GM19328 (cell line): Measurements from ENCODE around the gene ZNF83.
"Not testable (repeated sequence)": the region's sequence is repeated elsewhere in the genome, so short reads cannot be mapped to it uniquely, and the experiment has no call there.

Experiments
- ATAC-seq: cut with Tn5 transposase; IDR thresholded peaks from one replicate; pipeline ENCODE4 v1.9.1; 2021; ENCODE audit warnings: mild to moderate bottlenecking, moderate library complexity; ENCODE audit not compliant: unreplicated experiment

The ZNF83 gene

DNA sequence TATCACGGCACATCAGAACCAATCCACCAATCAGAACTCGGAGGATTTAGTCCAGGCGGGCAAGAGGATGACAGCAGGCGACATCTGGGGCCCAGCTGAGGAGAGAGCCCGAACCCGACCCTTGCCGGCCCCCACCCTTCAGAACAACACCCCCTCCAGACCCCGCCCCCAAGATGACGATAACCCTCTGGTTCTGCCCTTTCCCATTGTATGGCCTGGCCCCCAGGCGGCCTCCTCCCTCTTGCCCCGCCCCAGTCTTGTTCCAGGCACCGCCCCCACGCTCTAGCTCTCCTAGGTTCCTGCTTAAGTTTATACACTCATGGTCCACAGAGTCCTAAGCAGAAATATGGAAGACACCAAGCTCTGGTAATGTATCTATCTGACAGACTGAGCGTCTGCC, 2.8 kb upstream of the ZNF83 start:
- ATAC-seq: no peak

DNA sequence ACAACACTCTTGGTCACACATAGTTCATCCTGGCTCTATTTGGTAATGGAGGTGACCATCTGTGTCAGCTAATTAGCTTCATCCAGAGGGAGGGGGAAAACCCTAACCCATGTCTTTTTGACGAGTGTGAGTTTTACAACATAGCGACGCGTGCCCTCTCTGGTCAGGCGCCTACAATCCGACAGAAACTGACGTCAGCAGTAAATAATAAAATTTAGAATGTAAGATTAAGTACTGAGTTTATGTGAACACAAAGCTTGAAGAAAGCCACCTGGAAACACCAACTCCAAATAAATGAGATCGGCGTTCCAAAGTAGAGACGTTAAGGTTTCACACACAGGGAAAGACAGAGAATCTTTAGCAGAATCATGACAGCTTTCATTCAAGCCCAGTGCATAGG, 1.8 kb upstream of the ZNF83 start:
- ATAC-seq: no peak

DNA sequence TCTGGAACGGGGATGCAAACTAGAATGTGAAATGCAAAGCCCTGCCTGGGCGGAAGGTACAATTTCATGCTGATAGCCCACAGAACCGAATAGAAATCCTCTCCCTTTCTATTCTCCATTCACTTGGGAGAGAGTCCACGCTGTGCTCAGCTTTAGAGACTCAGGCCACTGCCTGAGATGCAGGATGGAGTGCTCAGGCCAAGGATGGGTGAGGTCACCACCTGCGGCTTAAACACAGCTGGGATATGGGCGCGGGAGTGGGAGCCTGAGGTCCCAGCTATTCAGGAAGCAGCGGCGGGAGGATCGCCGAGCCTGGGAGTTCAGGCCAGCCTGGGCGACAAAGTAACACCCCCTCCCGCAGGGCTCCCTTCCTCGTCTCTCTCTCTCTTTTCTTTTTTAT, 446 bp upstream of the ZNF83 start:
- ATAC-seq: no peak

DNA sequence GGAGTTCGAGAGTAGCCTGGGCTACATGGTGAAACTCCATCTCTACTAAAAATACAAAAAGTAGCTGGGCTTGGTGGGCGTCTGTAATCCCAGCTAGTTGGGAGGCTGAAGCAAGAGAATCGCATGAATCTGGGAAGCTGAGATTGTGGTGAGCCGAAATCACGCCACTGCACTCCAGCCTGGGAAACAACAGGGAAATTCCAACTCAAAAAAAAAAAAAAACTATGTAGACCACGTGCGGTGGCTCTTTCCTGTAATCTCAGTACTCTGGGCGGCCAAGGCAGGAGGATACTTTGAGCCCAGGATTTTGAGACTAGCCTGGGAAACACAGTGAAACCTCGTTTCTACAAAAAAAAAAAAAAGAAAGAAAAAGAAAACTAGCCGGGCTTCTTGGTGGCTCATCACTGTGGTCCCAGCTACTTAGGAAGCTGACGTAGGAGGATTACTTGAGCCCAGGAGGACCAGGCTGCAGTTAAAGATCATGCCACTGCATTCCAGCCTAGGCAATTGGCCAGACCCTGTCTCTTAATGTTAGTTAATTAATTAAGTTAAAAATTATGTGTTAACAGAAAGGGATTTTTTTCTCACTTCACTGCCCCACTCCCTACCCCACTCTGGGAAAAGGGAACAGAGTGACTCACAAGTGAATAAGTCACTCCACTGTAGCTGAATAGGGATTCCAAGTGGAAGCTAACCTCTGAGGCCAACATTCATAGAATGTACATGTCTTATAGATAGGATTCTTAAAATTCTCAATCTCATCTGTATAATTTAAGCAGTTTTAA, 2.2 kb downstream of the ZNF83 start:
- no peak for ATAC-seq

DNA sequence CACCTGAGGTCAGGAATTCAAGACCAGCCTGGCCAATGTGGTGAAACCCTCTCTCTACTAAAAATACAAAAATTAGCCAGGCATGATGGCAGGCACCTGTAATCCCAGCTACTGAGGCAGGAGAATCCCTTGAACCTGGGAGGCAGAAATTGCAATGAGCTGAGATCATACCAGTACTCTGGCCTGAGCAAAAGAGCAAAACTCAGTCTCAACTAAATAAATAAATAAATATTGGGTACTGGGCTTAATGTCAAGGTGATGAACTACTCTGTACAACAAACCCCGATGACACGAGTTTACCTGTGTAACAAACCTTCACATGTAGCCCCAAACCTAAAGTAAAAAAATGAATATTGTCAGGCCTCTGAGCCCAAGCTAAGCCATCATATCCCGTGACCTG, 10.7 kb downstream of the ZNF83 start:
- not testable (repeated sequence) for ATAC-seq

DNA sequence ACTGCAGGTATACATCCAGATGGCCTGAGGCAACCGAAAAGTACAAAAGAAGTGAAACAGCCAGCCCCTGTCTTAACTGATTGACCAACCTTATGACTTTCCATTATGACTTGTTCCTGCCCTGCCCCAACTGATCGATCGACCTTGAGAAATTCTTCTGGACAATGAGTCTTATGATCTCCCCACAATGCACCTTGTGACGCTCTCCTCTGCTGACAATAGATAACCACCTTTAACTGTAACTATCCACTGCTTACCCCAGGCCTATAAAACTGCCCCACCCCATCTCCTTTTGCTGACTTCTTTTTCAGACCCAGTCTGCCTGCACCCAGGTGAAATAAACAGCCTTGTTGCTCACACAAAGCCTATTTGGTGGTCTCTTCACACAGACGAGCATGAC, 11.2 kb downstream of the ZNF83 start:
- ATAC-seq: no peak

DNA sequence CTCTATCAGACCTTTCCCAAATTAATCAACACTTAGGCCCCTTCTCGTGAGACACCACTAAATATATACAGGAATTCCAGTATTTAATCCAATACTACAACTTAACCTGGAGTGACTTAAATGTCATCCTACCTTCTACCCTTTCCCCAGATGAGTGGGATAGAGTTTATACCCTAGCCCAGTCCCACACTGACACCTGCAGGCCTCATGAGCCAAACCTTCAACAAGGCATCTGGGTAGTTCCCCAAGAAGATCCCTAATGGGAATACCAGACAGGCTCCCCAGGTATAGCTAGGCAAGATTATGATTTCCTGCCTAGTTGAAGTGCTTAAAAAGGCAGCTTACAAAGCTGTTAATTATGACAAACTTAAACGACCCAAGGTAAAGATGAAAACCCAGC, 15.9 kb downstream of the ZNF83 start:
- no peak for ATAC-seq

DNA sequence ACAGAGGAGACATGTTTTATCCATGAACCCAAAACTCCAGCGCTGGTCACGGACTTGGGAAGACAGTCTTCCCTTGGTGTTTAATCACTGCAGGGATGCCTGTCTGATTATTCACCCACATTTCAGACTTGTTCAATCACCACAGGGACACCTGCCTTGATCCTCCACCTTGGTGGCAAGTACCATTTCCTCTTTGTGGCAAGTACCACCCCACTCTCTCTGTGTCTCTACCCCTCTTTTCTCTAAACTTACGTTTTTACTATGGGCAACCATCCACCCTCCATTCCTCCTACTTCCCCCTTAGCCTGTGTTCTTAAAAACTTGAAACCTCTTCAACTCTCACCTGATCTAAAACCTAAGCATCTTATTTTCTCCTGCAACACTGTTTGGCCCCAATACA, 16.8 kb downstream of the ZNF83 start:
- no peak for ATAC-seq

DNA sequence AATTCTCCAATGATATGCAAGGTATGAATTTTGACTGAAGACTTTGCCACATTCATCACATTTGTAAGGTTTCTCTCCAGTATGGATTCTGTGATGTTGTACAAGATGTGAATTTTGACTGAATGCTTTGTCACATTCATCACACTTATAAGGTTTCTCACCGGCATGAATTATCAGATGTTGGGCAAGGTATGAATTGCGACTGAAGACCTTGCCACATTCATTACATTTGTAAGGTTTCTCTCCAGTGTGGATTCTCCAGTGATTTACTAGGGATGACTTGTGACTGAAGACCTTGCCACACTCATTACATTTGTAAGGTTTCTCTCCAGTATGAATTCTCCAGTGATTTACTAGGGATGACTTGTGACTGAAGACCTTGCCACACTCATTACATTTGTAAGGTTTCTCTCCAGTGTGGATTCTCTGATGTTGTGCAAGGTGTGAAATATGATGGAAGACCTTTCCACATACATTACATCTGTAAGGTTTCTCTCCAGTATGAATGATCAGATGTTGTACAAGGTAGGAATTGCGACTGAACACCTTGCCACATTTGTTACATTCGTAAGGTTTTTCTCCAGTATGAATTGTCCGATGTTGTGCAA, 24.8 kb downstream of the ZNF83 start:
- ATAC-seq: no peak

DNA sequence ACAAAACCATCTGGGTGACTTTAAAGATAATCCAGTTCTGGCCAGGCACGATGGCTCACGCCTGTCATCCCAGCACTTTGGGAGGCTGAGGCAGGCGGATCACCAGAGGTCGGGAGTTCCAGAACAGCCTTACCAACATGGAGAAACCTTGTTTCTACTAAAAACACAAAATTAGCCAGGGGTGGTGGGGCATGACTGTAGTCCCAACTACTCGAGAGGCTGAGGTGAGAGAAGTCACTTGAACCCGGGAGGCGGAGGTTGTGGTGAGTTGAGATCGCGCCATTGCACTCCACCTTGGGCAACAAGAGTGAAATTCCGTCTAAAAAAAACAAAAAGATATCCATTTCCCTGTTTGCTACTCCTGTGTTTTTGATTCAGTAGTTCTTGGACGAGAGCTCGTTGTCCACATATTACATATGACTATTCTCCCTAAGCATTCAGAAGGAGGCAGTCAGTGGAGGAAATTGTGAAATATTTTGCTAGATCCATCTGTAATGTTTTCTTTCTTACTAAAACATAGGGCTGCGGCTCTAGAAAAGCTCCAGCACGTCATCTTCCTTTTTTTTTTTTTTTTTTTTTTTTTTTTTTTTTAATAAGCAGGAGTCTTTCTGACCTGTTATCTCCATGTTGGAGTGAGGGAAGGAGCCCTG, 34.5 kb downstream of the ZNF83 start:
- ATAC-seq: no peak

DNA sequence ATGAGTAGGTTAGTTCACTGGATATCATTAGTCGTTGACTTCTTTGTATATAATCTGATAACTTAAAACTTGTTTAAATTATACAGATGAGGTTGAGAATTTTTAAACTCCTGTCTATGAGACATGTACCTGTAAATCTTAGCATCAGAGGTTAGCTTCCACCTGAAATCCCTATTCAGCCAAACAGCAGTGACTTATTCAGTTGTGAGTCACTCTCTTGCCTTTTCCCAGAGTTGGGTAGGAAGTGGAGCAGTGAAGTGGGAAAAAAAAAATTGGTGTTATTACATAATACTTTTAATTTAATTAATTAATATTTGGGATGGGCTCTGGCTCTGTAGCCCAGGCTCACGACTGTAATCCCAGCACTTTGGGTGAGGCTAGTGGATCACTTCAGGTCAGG, 35.2 kb downstream of the ZNF83 start:
- no peak for ATAC-seq

DNA sequence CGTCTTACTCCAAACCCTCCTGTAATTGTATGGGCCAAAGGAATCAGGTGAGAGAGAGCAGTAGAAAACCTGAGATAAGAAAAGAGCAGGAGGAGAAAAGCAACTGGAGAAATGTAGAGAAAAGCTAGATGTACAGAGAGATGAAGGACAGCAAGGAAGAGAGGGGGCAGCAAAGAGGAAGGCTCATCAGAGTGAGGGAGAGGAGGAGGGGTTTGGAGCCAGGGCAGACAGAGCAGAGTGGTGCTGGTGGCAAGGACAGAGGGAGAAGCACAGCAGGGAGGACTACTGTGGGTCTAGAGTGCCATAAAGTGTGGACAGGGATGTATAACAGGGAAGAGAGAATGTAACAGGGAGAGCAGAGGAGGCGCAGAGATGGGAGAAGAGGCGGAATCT, 36.2 kb downstream of the ZNF83 start:
- ATAC-seq: not testable (repeated sequence)

DNA sequence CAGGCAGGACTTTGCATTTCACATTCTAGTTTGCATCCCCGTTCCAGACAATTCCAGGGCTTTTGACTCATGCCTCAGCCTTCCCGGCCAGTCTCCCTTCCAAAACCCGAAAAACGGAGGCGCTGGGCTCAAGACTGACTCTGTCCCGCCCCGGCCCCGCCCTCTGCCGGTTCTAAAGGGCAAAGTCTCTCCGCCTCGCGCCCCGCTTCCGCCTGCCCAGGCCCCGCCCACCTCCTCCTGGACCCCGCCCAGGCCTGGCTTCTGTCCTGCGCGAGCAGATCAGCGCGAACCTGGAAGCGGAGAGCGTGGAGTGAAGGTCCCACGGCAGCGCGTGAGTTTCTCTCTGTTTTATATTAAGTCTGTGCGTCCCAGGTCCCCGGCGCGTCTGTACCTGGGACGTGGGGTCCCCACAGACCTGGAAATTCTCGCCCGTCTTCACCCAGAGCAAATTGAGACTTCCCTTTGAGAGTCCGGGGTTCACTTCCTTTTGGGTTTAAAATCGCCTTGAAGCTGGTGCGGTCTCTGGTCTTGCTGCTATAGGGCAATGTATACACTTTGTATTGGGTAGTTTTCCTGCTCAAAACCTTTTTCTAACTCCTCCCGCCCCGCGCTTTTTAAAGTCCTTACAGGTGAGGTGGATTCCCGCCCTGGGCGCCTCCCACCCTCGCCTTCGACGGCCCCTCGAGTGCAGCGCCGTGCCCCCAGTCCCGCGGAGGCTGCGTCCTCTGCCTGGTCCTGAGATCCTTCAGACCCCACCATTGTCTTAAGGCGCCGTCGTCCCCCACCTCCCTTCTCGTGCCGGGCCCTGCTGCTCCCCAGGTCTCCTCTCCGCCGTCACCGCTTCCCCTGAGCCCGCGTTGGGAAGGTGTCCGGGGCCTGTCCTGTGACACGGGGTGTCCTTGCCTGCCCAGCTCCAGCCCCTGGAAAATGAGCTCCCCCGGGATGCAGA, 36.9 kb downstream of the ZNF83 start:
- peak; percentile 84 for ATAC-seq

DNA sequence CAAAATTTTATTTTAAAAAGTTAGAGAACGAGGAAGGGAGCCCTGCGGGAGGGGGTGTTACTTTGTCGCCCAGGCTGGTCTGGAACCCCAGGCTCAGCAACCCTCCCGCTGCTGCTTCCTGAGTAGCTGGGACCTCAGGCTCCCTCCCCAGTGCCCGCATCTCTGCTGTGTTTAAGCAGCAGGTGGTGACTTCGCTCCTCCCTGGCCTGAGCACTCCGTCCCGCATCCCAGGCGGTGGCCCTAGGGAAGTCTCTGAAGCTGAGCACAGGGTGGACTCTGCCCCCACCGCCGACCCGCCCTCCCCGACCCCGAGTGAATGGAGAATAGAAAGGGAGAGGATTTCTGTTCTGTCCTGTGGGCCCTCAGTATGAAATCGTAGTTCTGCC, 37.5 kb downstream of the ZNF83 start:
- ATAC-seq: no peak

DNA sequence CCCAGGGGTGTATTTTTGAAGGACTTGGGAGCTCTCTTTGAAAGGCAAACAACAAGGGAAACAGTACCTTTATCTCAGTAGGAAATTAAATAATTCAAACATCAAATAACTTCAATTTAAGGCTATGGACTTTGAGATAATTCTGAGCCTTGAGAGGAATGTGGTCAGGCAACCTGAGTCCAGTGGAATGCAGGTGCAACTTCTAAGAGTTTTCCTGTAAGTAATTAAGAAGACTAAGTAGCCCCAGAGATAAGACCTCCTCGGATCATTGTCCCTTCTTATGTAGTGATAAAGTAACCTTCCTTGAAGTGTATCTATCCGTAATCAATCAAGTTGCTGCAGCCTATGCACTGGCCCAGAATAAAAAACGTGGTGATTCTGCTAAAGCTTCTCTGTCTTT, 38.9 kb downstream of the ZNF83 start:
- no peak for ATAC-seq

DNA sequence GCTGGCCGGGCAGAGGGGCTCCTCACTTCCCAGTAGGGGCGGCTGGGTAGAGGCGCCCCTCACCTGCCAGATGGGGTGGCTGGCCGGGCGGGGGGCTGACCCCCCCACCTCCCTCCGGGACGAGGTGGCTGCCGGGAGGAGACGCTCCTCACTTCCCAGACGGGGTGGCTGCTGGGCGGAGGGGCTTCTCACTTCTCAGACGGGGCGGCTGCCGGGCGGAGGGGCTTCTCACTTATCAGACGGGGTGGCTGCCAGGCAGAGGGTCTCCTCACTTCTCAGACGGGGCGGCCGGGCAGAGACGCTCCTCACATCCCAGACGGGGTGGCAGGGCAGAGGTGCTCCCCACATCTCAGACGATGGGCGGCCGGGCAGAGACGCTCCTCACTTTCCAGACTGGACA, 44.7 kb downstream of the ZNF83 start:
- ATAC-seq: not testable (repeated sequence)

DNA sequence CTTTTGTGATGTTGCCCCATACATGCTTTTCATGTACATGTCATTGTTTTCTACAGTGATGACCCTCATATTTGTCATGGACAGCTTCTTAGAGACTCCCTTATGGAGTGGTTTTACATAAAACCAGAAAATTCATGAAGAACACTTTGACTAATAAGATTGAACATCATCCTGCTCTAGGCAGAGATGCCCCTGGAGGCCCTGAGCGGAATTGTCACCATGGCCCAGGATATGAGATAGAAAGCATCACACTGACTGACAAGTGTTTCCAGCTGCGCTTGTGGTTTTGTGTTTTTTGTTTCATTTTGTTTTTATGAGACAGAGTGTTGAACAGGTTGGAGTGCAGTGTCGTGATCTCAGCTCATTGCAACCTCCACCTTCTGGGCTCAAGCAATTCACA, 45.9 kb downstream of the ZNF83 start:
- ATAC-seq: no peak

DNA sequence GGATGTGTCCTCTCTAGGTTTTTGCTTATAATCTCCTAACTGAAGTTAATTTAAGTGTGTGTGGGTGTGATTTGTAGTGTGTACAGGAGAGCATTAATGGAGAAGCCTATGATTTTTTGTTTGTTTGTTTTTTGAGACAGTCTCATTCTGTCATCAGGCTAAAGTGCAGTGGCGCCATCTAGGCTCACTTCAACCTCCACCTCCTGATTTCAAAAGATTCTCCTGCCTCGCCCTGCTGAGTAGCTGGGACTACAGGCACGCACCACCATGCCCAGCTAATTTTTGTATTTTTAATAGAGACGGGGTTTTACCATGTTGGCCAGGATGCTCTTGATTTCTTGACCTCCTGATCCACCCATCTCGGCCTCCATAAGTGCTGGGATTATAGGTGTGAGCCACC, 47.4 kb downstream of the ZNF83 start:
- no peak for ATAC-seq

DNA sequence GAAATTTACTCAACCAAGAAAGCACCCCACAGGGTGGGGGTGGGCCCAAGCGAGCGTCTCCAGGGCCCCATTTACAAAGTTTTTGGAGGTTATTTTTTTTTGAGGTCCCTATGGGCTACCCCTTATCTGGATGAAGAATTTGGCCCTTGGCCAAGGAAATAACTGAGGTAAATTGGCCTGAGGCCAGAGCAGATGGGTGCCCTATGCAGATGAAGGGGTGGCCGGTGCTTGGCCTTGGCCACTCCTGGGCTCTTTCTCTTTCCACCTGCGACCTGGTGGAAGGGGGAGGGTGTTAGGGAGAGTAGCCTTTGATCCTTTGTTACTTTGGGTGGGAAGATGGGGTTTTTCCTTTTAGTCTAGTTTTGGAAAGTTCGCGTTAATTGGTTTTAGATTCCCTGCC, 52.6 kb downstream of the ZNF83 start:
- ATAC-seq: no peak

DNA sequence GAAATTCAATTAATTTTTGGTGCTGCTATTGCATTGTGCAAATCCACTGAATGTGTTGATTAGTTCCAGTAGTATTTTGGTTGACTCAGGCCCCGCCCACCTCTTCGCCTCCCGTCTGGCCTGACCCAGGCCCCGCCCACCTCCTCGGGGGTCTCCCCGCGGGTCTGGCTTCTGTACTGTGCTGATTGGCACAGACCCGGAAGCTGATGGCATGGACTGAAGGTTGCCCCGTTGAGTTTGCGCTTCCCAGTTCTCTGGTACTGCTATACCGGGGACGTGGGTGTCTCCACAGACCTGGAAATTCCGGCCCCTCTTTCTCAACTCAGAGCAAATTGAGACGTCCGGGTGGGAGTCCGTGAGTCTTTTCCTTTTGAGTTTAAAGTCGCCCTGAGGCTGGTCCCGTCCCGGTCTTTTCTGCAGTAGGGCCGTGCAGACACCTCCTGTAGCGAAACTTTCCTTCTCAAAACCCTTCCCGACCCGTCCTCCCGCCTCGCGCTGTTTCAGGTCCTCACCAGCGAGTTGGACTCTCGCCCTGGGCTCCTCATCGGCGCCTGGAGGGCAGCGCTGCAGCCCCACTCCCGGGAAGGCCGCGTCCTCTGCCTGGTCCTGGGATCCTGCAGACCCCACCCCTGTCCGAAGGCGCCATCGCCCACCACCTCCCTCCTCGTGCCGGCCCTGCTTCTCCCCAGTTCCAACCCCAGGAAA, 53.3 kb downstream of the ZNF83 start:
- no peak for ATAC-seq
